Amniotic epithelial cell (primary cell): ENCODE measurements around the gene DOCK4.

Source experiments
- DNase-seq: peaks from one replicate; pipeline ENCODE4 v3.0.0-alpha.2; 2010; ENCODE audit warnings: low read depth

DOCK4 gene

DNA sequence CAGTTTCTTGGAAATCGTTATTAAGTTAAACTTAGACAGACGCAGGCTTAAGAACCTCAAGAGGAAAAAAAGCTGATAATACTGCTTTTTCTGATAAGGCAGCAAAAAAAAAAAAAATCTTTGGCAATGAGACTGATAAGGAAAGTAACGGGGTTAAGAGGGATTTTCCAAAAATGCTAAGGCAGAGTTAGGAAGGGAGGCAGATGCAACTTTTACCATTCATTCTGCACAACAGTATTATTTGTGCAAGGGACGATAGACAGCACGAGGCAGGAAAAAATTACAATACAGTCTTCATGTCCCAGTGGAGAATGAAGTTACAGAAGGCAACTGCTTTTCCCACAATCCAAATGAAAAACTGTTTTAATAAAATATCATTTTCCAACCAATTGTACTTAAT is 194.0 kb downstream of the DOCK4 start:
- DNase-seq, result no peak

DNA sequence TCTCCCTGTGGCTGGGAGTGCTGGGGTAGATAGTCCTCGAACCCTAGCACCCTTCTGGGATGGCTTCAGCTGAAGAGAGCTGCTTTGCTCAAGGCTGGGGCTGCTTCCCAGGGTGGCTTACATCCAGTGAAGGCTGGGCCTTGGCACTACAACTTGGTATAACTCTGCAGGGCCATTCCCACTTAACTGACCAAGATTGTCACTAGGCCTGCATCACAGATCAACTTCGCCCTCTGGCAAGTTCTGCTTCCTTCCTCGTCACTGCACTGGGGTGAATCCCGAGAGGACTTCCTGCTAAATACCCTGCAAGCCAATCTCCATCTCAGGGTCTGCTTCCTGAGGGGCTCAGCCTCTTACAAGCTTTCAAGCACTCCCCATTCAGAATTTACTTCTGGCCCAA is 195.2 kb downstream of the DOCK4 start:
- no peak for DNase-seq

DNA sequence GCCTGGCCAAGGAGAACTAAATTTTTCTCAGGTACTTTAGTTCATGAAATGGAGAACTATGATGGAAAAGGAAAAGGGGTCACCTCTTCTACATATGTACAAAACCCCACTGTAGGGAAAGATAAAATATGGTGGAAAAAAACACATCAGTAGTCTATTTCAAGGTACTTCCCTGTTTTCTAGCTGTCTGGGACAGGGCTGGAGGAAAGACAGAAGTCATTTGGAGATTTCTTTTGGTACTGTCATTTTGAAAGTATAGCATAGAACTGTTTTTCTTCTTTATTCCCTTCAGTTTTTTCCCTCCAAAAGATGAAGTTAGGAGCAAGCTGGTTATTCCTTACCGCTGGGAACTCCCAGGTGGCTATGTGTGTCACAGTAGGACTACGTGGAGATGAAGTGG is 196.1 kb downstream of the DOCK4 start:
- no peak for DNase-seq

GRCh38 chr7:112009081-112009480 is 197.1 kb downstream of the DOCK4 start:
- DNase-seq, result peak; percentile 78

DNA sequence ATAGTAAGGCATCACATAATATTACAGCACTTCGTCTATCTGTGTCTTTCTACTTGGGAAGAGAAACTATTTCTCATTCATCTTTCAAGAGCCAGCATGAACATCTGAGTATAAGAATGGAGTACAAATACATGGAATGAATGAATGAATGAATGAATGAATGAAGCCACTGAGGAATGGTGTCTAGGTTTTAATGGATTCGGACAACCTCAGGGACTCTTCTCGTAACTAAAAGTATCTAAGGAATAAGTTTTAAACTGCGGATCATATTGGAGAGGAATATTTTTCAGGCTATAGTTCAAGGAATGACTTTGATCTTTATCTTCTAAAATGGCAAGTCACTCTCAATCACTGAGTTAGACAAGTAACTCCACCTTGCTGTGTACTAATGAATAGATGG is 199.0 kb downstream of the DOCK4 start:
- no peak for DNase-seq

- DNase-seq, result no peak
These were observed 200.1 kb downstream of the DOCK4 start for GRCh38 chr7:112006071-112006470.

- no peak for DNase-seq
These were observed 200.9 kb downstream of the DOCK4 start for GRCh38 chr7:112005205-112005775.

DNA sequence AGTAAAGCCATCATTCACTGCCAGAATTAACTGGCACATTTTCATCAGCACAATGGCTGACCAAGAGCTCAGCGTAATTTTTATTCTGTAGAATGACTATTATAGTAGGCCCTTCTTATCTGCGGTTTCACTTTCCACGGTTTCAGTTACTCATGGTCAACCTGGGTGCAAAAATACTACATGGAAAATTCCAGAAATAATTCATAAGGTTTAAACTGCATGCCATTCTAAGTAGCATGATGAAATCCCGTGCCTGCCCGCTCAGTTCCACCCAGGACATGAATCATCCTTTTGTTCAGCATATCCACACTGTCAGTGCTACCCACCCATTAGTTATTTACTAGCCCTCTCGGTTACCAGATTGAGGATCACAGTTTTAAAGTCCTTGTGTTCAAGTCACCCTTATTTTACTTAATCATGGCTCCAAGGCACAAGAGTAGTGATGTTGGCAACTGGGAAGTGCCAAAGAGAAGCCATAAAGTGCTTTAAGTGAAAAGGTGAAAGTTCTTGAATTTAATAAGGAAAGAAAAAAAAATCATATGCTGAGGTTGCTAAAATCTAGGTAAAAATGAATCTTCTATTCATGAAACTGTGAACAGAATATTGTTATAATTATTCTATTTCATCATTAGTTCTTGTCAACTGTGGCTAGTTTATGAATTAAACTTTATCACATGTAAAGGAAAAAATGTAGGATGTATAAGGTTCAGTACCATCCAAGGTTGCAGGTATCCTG is 204.9 kb downstream of the DOCK4 start:
- DNase-seq, result peak; percentile 97

DNA sequence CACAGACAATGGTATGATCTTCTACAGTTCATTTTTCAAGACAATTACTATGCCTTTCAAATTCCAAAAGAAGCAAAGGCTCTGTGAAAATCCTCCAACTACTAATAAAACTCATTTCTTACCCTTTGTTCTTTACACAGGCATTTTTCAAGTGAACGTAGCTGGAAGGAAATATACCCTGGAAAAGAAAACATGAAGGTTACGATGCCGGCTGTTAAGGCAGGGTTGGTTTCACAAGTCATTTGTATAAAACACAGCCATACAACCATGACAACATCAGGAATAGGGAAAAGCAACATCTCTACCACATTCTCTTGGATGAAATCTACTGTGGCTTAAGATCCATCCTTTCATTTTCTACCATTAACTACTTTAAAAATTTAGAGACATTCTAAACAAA is 207.9 kb downstream of the DOCK4 start:
- DNase-seq, result no peak

GRCh38 chr7:111997546-111997945 is 208.7 kb downstream of the DOCK4 start:
- DNase-seq, result no peak

DNA sequence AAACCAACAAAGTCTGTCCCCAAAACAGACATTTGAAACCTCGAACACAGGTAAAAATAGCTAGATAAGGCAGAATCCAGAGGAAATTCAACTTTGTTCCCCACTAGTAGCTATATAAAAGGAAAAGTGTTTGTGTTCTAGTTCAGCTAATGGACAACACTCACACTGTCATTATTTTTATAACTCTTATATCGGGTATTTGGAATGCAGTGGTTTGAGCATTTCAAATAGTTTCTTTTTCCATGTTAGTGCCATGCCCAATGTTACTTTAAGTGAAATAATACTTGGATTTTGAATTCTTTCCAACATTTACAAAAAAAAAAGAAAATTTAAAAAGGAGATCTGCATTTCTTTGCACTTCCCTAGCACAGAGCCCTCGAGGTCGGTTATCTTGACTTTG is 213.6 kb downstream of the DOCK4 start:
- DNase-seq, result no peak

DNA sequence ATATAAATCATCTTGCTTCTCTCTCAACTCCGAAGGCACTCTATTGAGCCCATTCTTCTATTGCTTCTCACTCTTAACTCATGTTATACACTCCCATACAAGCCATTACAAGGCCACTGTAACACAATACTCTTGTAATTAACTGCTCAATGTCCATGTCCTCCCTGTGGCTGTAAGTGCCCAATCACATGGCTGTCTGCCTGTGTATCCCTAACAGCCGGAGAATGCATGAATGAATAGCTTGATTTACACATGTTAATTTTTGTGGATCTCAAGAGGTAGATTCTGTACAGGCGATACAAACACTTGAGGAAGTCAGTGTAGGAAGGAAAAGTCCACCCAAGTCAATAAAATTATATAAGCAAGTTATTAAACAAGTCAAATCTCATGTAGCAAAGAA is 215.6 kb downstream of the DOCK4 start:
- DNase-seq, result no peak

- no peak for DNase-seq
These were observed 218.3 kb downstream of the DOCK4 start for GRCh38 chr7:111987886-111988285.

DNA sequence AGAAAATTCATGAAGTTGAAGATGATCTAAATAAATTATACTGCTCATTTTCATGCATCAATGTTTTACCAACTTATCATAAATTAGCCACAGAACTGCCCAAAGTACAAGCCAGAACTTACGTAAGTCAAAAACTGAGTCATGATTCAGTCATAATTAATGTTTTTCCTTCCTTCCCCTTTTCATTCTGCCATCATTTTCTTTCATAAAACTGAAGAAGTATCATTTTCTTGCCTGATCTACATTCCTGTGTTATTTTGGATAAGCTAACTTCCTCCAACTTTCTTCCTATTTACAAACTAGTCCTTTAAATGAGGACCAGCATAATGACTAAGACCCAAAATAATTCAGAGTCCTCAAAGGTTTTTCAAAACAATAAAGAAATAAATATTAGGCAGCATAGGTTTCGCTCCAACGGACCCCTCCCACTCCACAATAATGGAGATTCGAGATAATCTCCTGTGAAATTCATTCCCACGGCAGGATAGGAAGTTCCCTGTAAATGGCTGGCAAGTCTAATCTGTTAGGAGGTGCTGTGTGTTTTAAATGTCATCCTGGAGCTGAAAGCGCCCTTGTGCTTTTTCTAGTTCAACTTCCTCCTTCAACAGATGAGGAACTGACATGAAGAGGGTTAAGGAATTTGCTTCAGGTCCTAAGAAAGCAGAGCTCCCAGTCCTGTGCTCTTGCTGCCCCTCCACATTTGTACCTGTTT is 218.9 kb downstream of the DOCK4 start:
- peak; percentile 86 for DNase-seq

DNA sequence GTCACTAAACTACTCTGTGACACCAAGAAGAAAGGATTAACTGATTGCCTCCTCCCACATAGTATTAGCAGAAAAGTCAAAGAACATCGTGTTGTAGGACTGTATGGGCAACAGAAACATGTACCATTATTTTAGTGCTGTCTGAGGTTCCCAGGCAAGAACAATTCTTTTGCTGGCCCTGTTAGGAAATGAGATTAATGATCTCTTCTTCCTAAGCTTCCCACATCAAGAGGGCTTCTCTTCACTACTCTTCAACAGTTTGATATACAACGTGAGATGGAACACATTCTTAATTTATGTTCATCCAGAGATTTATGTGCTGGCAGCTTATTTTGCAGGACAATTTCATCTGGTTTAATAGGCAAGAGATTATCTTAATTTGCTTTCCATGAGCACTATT is 219.6 kb downstream of the DOCK4 start:
- DNase-seq, result peak; percentile 82

- no peak for DNase-seq
These were observed 220.4 kb downstream of the DOCK4 start for GRCh38 chr7:111985798-111986197.

DNA sequence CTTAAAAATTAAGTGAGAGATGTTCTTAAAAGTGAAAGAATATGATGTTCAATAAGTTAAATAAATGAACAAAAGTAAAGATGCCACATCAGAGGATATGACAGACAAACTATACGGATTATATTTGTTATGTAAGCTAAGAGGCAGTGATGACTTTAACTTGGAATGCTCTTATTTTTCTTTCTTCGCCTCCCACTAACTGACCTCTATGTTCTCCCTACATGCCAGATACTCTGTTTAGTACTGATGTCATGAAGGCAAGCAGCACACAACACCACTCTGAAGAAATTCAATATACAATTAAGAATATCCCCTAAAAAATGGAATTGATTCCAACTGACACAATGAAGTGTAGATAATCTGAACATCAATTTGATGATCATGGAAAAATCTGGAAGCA is 223.4 kb downstream of the DOCK4 start:
- peak; percentile 73 for DNase-seq

- peak; percentile 66 for DNase-seq
These were observed 224.1 kb downstream of the DOCK4 start for GRCh38 chr7:111982133-111982532.

DNA sequence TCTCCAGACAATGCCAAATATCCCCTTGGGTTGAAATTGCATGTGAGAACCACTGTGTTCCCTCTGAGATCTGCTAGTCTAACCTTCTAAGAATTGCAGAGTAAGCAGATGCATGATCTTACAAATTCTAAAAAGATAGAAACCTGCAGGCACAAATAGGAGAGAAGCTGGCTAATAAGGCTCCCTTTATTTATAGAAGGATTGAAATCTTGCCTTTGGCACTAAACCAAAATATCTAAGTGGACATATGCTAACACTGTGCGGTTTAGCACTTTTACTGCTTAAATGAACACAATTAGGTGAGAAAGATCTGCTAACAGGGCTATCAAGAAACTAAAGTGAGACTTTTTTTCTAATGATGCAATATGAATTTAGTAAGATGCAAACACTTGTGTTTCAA is 225.5 kb downstream of the DOCK4 start:
- no peak for DNase-seq

DNA sequence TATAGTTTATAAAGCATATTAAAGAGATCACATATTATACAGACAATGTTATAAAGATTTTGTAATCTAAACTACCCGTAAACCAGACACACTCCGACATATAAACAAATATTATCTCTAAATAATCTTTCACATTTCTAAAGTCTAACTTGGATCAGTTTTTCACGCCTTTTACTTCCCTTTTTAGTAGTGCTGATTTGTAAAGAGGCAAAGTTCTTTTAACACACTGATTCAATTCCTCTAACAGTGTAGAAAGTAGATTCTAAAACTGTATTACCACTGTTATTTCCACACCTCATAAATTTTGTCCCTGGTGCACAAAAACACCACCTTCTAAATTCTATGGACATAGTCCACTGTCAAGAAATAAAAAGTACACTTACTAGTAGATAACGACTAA is 230.9 kb downstream of the DOCK4 start:
- no peak for DNase-seq

GRCh38 chr7:111960984-111961383 is 245.2 kb downstream of the DOCK4 start:
- no peak for DNase-seq

DNA sequence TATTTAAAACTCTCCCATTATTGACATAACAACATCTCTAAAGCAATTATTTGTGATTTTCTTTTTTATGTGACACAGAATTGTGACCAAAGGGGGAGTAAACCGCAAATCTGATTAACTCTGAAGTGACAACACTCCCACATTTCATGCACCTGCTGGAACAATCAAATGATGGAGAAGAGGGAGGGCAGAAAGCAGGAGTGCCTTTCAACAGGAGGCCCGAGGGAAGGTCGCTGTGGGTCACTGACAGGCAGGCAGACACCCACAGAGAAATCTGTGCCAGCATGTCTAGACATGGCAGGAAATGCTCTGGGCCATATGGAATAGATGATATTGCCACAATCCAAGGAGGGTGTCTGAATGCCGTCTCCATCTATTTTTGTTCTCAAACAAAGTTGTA is 247.3 kb downstream of the DOCK4 start:
- no peak for DNase-seq

GRCh38 chr7:111958431-111958830 is 247.8 kb downstream of the DOCK4 start:
- DNase-seq, result no peak

- no peak for DNase-seq
These were observed 250.6 kb downstream of the DOCK4 start for GRCh38 chr7:111955616-111956015.
